Stimulated activated CD4-positive, alpha-beta T cell treated with anti-CD3 and anti-CD28 coated beads, Interleukin-12 subunit alpha, Interleukin-12 subunit beta, amount 100 ng/mL, for 48 hours (primary cell): ENCODE results near the gene CHP2.

Experiments
- DNase-seq, 3 donors: peaks; one replicate each; pipeline ENCODE4 v3.0.0-alpha.2; 2020; ENCODE audit warnings: low read depth in 2 of 3, low spot score in 1 of 3

Gene CHP2

DNA sequence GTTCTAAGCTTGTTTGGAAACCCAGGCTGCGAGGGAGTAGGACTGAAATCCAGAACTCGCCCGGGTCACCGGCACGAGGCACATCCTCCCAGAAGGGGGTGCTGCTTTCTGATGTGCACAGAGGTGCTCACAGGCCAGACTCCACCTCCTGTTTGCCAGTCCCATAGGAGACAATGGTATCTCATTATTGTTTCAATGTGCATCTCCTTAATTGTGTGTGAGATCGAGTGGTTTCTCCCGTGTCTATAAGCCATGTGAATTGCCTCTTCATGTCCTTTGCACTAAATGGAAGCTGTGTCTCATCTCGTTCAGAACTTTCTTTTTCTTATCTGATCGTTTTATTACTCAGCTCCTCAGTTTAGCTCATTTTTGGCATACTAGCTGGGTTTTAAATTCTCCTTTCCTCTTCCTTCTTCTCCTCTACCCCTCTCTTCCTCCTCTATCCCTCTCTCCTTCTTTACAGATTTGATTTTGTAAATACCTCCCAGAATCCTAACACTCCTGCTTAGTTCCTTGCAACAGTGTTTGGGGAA, 48.8 kb downstream of the CHP2 start:
- DNase-seq: peak; percentile 56 to 63 (median 62)

DNA sequence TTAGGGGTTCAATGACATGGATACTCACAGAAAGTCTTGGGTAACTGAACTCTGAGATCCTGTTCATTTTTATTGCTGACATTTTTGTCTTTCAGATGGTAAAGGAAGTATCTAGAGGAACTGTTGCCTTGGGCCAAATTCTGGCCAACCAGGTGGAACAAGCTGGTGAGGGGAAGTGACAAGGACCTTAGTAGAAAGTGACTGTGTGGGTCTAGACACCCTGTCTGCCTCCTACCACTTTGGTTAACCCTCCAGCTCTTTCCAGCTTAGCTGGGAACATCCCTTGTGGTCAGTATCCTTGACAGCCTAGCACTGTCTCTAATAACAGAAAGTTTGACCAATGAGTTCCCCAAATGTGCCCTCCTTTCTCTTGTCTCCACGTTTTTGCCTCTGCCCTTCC, 52.2 kb downstream of the CHP2 start:
- DNase-seq: no peak
